GM19372 (cell line): Measurements from ENCODE around the gene SV2B.

Source experiments
- ATAC-seq: cut with Tn5 transposase; IDR thresholded peaks from one replicate; pipeline ENCODE4 v1.9.1; 2021; ENCODE audit warnings: mild to moderate bottlenecking, low read depth, moderate library complexity; ENCODE audit not compliant: unreplicated experiment

The SV2B gene

GRCh38 chr15:91224755-91225380 lies 124.8 kb downstream of the SV2B start:
- ATAC-seq, result no peak

- ATAC-seq, result no peak
These were observed 125.7 kb downstream of the SV2B start for GRCh38 chr15:91225741-91226140.

GRCh38 chr15:91227117-91227516 lies 127.1 kb downstream of the SV2B start:
- no peak for ATAC-seq

DNA sequence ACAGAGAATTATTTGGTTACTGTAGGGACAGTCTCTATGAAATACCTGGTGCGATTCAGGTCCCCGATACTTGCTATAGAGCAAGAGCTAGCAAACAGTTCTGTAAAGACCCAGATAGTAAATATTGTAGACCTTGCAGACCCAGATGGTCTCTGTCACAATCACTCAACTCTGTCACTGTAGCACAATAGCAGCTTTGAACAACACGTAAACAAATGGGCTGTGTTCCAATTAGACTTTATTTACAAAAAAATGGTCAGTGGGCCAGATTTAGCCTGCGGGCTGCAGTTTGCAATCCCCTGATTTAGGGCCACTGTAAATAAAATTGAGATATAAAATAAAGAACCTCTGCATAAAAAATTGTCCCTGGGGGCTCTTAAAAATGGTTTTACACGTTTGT lies 127.7 kb downstream of the SV2B start:
- no peak for ATAC-seq

DNA sequence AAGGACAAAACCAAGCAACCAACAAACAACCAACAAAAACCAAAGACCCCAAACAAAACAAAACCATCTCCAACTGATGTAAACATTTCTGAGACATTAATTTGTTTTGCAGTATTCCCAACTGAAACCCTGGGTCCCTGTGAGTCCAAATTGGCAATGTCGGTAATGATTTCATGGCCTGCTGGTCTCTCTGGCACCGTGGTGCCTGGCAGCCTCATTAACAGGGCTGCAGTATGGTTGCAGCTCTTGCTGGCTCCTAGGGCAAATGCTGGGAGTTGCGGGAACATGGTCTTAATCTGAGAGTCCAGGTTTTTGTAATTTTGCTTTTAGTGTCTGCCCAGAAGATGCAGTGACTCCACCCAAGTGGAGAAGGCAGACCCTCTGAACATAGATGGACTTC lies 128.3 kb downstream of the SV2B start:
- no peak for ATAC-seq

DNA sequence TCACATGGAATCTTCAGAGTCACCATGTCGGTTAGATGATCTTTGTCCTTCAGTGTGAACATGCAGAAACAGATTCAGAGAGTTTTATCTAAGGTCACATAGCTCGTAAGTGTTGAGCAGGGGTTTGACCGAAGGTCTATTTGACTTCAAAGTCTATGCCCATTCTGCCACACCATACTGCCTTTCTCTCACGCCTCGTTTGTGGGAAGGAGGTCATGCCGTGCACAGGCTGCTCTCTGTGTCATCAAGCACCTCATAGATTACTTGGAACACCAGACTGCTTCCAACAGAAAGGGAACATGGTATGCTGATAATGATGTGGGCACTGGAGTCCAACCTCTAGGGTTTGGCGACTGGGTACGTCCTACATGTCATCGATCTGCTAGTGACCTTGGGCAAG lies 128.8 kb downstream of the SV2B start:
- ATAC-seq, result no peak

- ATAC-seq, result no peak
These were observed 131.6 kb downstream of the SV2B start for GRCh38 chr15:91231703-91232102.

DNA sequence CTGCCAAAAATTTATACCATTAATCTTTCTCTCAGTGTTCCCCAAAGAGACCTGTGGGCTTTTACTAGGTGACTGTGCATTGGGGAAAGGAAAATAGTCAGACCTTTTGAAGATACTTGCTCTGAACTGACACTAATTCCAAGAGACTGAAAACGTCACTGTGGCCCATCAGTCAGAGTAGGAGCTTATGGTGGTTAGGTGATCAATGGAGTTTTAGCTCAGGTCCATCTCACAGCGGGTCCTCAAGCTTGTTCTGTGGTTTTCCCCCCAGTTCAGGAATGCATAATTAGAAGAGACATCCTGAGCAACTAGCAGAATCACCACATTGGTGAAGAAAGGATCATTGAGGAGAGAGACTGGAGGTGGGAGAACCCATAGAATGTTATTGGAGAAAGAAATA lies 134.7 kb downstream of the SV2B start:
- no peak for ATAC-seq

DNA sequence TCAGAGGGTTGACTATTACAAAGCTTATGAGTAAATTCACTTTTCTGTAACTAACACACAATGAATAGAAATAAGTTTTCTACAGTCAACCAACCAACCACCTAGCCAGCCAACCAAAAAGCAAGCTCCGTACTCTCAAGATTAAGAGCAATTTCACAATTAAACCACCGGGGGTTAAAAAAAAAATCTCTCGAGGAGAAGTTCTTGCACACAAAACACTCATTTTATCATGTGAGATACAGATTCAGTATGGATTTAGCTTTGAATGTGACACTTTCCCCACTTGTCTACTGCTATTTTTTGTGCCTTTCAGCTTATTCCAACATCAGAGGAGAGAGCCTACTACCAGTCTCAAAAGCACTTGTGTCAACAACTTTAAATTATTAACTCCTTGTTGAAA lies 135.3 kb downstream of the SV2B start:
- no peak for ATAC-seq

DNA sequence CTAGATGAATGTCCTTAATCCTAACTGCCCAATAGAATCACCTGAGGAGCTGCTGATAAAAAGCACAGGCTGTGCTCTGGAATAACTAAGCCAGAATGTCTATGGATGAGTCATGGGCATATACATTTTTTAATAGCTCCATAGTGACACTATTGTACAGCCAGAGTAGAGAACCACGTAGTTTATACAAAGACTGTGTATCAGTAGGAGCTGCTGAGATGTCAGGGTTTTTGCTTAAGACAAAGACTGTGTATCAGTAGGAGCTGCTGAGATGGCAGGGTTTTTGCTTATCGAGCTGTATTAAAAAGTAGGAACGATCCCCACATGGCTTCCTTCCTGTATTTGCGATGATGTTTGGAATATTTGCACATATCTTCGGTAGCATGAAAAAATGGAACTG lies 137.4 kb downstream of the SV2B start:
- no peak for ATAC-seq

DNA sequence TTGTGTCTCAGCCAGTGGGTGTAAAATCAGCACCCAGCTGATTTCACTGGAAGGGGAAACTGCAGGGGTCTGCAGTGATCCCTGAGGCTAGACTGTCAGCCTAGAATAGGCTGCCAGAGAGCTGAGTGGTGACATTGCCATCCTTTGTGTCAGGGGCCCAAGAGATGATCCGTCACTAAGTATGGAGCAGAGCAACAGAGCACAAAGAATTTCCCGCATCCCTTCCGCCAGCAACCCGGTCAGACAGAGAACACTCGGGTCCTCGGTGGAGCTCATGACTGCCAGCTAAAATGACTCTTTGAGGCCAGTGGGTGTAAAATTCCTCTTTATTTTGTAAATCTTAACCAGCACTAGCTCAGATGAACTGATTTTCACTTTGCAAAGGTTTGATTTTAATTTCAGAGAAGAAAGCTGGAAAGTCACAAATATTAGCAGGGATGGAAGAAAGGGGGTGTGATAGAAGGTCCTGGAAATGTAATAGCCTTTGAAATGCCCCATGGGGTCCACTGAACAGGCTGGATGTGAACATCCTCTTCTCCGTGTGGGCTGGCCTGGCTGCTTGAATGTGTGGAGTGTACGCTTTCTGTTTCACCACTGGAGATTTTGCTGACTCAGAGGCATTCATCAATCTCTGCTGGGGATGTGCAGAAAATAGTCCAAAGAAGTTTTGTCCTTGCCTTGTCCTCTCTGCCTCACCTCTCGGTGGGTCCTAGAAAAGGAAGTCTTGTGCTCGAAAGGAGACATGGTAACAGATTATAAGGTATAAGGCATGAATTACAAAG lies 138.8 kb downstream of the SV2B start:
- no peak for ATAC-seq

DNA sequence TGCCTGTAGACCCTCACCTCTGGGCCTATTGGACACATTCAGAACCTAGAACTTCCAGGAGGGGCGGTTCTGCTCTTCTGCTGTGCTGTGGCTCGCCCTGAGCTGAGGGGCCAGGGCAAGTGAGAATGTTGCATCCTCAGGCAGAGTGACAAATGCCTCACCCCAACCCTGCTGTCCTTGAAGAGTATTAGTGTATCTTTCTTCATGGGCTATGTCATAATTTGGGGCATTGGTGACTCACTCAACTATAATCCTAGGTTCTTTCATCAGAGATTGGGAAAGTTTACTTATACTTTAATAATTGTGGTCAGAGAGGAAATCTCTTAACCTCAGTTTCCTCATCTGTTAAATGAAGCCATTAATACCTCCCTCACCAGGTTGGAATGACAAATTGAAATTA lies 143.8 kb downstream of the SV2B start:
- no peak for ATAC-seq

DNA sequence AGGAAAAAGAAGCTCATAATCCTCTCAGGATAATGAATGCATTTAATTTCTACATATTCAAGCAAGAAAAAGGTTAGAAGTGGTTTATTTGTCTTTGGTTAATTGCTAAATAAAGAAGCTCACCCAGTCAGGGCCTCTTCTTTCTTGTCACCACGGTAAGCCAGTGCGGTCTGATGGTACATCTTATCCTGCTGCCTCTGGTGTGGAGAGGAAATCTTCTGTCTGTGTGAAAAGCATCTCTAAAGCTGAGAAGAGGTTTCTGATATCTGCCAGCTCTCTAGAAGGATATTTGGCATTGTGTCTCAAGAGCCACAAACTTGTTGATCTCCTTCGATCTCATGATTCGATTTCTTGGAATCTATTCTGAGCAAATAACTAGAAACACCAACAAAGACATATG lies 144.9 kb downstream of the SV2B start:
- no peak for ATAC-seq

- ATAC-seq, result no peak
These were observed 146.9 kb downstream of the SV2B start for GRCh38 chr15:91246998-91247397.

DNA sequence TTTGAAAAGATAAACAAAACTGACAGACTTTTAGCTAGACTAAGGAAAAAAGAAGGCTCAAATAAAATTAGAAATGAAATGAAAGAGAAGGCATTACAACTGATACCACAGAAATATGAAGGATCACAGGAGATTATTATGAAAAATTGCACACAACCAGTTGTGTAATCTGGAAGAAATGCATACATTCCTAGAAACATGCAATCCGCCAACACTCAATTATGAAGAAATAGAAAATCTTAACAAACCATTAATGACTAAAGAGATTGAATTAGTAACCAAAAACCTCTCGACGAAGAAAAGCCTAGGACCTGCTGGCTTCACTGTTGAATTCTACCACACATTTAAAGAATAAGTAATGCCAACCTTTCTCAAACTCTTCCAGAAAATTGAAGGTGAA lies 149.5 kb downstream of the SV2B start:
- no peak for ATAC-seq

DNA sequence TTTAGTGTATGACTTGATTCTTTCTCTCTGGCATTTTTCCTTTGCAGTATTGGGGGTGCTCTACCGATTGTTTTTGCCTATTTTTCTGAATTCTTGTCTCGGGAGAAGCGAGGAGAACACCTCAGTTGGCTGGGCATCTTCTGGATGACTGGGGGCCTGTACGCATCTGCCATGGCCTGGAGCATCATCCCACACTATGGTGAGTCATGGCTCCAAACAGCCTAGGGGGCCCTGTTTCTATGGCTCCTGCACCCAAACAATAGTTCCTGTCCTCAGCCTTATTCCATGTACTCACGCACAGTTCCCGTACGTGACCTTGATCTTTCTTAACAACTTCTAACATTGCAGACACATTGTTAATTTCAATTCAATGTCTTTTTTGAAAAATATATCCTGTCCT lies 152.3 kb downstream of the SV2B start:
- ATAC-seq, result no peak

GRCh38 chr15:91252756-91253155 lies 152.7 kb downstream of the SV2B start:
- ATAC-seq, result no peak

DNA sequence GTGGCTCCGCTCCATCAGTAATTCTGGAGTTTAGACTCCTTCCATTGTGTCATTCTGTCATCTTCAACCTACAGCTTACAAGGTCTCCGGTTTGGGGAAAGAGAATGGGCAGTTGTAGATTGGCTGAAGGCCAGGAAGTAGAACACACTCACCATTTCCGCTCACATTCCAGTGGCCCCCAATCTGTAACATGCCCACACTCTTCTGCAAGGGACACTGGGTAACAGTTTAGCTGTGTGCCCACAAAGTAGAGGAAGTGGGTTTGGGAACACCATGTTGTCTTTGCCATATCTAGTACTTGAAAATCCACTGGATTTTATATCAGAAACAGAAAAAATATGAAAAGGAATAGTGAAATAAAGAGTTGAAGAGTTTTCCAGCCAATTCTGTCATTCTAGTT lies 153.5 kb downstream of the SV2B start:
- no peak for ATAC-seq

DNA sequence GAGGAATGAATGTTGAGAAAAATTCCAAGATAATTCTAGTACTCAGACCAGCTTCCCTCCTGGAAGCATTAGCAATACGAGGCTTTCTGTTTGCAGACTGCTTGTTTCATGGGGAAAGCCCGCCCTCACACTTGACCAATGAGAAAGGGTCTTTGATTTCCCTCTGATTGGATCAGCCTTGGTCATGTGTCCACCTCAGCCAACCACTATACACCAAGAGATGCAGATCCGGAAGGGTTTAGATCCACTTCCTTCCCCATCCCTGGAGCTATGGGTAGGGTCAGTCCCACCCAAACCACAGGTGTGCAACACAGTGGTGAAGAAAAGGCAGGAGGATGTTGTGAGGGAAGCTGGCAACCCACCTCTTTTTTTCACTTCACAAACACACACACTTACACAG lies 154.7 kb downstream of the SV2B start:
- no peak for ATAC-seq

GRCh38 chr15:91255670-91256192 lies 155.7 kb downstream of the SV2B start:
- ATAC-seq, result no peak

GRCh38 chr15:91257746-91258414 lies 157.8 kb downstream of the SV2B start:
- ATAC-seq, result no peak

DNA sequence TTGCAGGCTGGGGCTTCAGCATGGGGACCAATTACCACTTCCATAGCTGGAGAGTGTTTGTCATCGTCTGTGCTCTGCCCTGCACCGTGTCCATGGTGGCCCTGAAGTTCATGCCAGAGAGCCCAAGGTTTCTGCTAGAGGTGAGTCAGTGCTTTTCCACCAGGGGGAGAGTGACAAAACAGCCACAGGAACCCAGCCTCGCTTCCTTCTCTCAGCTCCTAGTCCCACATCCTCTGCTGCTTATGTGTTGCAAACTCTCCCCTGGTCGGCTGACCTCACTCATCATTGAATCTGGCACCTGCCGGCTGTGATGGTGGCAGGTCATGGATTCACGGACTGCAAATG lies 158.3 kb downstream of the SV2B start:
- ATAC-seq, result no peak
